D721Med (cell line): ENCODE measurements around the gene NUDT5.

Experiments used
- DNase-seq: peaks from one replicate; pipeline ENCODE4 v3.0.0; 2011; ENCODE audit warnings: low spot score; ENCODE audit not compliant: insufficient read length
- FAIRE-seq: peaks from 2 replicates; lab custom pipeline; 2011; peaks lifted over from hg19 to GRCh38; lab: Jason Lieb, UNC
- TF ChIP-seq, protein P1 (sequence below): IDR thresholded peaks from 2 replicates; pipeline ENCODE4 v1.5.1; 2012; ENCODE audit warnings: mild to moderate bottlenecking, control low read depth; ENCODE audit not compliant: insufficient read depth; ENCODE audit errors: missing control alignments

Gene NUDT5

DNA sequence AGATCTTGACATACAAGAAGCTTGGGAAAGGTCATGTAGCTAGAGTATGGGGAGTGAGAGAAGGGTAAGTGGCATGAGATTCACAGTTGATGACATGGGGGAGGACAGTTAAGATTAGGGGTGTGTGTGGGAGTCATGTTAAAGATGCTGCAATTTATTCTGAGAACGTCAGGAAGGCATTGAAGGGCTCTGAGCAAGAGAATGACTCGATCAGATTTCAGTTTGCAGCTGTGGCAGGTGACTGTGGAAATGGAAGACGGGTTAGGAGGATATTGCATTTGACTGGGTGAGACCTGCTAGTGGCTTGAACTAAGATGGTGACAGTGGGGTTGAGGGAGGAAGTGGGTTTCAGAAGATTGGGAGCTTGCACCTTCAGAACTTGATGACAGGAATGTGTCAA, 5.9 kb upstream of the NUDT5 start:
- DNase-seq (no peak), FAIRE-seq (no peak)
- TF ChIP-seq, protein P1, sequence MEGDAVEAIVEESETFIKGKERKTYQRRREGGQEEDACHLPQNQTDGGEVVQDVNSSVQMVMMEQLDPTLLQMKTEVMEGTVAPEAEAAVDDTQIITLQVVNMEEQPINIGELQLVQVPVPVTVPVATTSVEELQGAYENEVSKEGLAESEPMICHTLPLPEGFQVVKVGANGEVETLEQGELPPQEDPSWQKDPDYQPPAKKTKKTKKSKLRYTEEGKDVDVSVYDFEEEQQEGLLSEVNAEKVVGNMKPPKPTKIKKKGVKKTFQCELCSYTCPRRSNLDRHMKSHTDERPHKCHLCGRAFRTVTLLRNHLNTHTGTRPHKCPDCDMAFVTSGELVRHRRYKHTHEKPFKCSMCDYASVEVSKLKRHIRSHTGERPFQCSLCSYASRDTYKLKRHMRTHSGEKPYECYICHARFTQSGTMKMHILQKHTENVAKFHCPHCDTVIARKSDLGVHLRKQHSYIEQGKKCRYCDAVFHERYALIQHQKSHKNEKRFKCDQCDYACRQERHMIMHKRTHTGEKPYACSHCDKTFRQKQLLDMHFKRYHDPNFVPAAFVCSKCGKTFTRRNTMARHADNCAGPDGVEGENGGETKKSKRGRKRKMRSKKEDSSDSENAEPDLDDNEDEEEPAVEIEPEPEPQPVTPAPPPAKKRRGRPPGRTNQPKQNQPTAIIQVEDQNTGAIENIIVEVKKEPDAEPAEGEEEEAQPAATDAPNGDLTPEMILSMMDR = no peak

DNA sequence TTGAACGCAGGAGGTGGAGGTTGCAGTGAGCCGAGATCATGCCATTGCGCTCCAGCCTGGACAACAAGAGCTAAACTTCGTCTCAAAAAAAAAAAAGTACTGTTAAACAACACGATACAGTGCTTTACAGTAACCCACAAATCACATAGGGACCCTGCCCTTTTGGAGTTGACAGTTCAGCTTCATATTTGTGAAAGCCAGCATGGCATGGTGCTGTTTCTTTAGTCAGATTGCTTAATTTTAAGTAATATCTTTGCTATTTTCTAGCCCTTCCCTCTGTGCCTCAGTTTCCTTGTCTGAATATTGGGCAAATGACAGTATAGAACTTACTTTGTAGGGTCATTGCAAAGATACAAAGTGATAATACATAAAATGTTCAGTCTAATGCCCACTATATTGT, 5.2 kb upstream of the NUDT5 start:
- TF ChIP-seq, protein P1 = no peak
- DNase-seq (no peak), FAIRE-seq (no peak)

DNA sequence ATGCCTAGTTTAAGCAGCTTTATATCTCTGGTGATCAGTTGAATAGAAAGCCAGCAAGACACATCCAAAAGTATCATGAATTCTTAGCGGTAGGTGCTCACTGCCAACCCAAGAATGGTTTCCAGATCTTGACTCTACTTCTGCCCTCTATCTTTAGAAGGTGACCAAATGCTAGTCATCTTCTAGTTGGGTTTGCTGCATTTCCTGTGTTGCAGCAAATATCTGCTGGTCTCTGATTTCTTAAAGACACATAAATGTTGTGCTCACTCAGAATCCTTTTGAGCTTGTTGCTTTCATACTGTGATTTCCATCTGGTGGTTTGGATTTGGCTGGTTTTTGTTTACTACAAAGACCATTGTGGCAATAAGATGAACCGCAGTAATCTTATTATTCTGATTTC, 2.5 kb upstream of the NUDT5 start:
- TF ChIP-seq, protein P1 = no peak

DNA sequence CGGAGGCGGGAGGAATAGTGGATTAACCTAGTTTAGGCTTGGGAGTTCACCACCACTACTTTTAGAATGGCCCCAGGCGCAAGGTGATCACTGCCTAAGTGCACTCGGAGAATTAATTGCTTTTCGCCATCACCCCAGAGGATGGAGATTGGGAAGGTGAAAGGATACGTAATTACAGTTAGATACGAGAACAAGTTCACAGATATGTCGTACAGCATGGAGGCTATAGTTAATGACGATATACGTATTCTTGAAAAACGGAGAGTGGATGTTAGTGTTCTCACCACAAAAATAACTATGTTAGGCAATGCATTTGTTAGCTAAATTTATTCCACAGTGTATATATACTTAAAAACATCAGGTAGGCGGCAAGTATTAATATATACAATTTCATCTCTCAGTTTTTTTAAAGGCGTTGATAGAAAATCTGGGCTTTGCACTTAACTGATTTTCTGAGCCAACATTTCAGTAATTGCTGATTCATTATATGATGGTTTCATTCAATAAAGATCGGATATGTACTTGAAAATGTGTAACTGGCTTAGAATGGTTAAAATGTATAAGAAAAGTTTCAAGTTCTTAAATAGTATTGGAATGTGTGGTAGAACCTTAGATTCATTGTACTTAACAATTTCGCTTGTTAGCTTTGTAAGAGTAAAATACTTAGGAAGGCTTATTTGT, 980 bp upstream of the NUDT5 start:
- DNase-seq (no peak), FAIRE-seq (no peak)
- TF ChIP-seq, protein P1 = no peak

More for the DNA sequence above, 2.5 kb upstream of the NUDT5 start:
- DNase-seq (no peak), FAIRE-seq (no peak)

DNA sequence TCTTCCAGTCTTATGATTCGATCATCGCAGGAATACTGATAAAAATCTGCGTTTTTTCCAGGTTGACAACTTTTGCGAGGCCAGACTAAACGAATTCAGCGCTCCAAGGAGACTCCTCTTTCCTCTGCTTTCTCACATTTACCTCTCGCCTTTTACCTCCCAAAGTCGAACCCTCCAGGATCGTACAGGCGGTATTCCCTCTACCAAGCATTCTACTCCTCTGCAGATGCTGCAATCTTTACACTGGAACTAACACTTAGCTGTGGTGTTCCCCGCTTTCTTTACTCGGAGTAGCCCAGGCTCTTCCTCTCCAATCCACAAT, 449 bp downstream of the NUDT5 start:
- no peak for FAIRE-seq
- TF ChIP-seq, protein P1 = no peak

DNA sequence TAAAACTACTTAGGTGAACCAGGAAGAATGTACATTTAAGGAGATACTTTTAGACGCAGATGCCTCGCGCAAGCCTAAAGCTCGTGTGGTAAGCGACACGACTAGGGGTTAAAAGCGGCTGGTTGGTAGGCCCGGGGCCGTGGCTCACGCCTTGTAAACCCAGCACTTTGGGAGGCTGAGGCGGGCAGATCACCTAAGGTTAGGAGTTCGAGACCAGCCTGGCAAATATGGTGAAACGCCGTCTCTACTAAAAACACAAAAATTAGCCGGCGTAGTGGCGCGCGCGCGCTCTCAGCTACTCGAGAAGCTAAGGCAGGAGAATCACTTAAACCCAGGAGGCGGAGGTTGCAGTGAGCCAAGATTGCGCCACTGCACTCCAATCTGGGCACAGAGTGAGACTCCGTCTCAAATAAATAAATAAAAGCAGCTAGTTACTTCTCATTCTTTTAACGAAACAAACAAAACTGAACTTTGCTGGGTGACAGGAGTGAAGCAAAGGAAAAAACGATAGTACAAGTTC, 879 bp downstream of the NUDT5 start:
- DNase-seq (no peak), FAIRE-seq (no peak)
- TF ChIP-seq, protein P1 = no peak

More for the DNA sequence above, 449 bp downstream of the NUDT5 start:
- no peak for DNase-seq

DNA sequence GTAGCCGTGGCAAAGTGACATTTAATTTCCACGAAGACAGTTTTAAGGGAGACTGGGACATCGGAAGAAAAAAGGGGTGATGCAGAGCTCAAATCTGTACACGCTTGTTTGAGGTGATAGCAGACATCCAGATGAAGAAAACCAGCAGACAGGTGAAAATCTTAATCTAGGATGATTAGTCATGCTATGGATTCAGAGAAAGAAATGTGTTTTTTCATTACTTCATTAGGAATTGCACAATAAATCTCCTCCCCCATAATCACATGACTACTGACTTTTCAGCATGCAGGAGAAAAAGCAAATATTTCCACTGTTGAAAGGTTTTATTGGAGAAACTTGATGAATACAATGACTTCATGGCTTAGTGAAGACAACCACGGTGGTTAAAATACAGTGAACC, 2.5 kb downstream of the NUDT5 start:
- TF ChIP-seq, protein P1 = no peak
- FAIRE-seq (no peak), DNase-seq (no peak)
